Hepatocyte (in vitro differentiated cells): ENCODE results near the gene ZNF595. TPM values are rescaled to one million over a fixed set of nuclear protein-coding genes. Genes with fewer than 3 reads are reported as not detected.
"Not testable (repeated sequence)": the region's sequence is repeated elsewhere in the genome, so short reads cannot be mapped to it uniquely, and the experiment has no call there.

Experiments
- DNase-seq: peaks from one replicate; pipeline ENCODE4 v3.0.0-alpha.2; 2016; ENCODE audit warnings: low spot score
- H2AFZ ChIP-seq: fragments of 200-600 bp; sonication (generic); 2 replicates; pipeline ENCODE4 v1.6.0; 2016; ENCODE audit warnings: antibody characterized with exemption, mild to moderate bottlenecking
- H3K27ac ChIP-seq: fragments of 200-600 bp; sonication (generic); 2 replicates; pipeline ENCODE4 v1.5.1; 2016; ENCODE audit warnings: mild to moderate bottlenecking
- H3K27me3 ChIP-seq: fragments of 200-600 bp; sonication (generic); 2 replicates; pipeline ENCODE4 v1.6.1; 2016
- H3K36me3 ChIP-seq: fragments of 200-600 bp; sonication (generic); replicated peaks from 2 replicates; pipeline ENCODE4 v1.5.1; 2016; ENCODE audit warnings: low read depth; ENCODE audit not compliant: insufficient read depth
- H3K4me1 ChIP-seq: fragments of 200-600 bp; sonication (generic); 2 replicates; pipeline ENCODE4 v1.5.1; 2016; ENCODE audit warnings: mild to moderate bottlenecking, moderate library complexity; ENCODE audit not compliant: insufficient read depth
- H3K4me2 ChIP-seq: fragments of 200-600 bp; sonication (generic); 2 replicates; pipeline ENCODE4 v1.6.0; 2016
- H3K4me3 ChIP-seq: fragments of 200-600 bp; sonication (generic); 2 replicates; pipeline ENCODE4 v1.5.1; 2016; ENCODE audit warnings: mild to moderate bottlenecking
- H3K79me2 ChIP-seq: fragments of 200-600 bp; sonication (generic); 2 replicates; pipeline ENCODE4 v1.6.0; 2017; ENCODE audit warnings: mild to moderate bottlenecking
- H3K9me2 ChIP-seq: fragments of 200-600 bp; sonication (generic); replicated peaks from 2 replicates; pipeline ENCODE4 v1.6.0; 2017; ENCODE audit warnings: mild to moderate bottlenecking; ENCODE audit not compliant: insufficient read depth
- H3K9me3 ChIP-seq: fragments of 200-600 bp; sonication (generic); 2 replicates; pipeline ENCODE4 v1.5.1; 2016; ENCODE audit warnings: low read depth, mild to moderate bottlenecking
- H4K20me1 ChIP-seq: fragments of 200-600 bp; sonication (generic); 2 replicates; pipeline ENCODE4 v1.6.0; 2016; ENCODE audit warnings: mild to moderate bottlenecking; ENCODE audit not compliant: insufficient read depth, poor library complexity, severe bottlenecking
- WGBS: methylation state at CpG from one replicate; pipeline ENCODE4 v1.1.6; 2016; ENCODE audit warnings: low lambda C conversion rate; ENCODE audit errors: missing lambda C conversion rate; 5-methylcytosine and 5-hydroxymethylcytosine counted together
- polyA plus RNA-seq: library from polyadenylated mRNA; unstranded; fragments of >200 nt; fragmentation: Nextera tagmentation; extraction: Ambion mirVana; gene quantifications from 2 replicates; pipeline ENCODE4 v1.2.1, GENCODE V29; 2016
- total RNA-seq: library from RNA; depleted of rRNA; stranded (reverse); fragments of >200 nt; gene quantifications from 2 replicates; pipeline ENCODE4 v1.2.3, GENCODE V29; 2014

ZNF595 gene
- total and polyA plus RNA-seq, 2 experiments from 2014 or later, result 4.2 to 11.3 TPM

DNA sequence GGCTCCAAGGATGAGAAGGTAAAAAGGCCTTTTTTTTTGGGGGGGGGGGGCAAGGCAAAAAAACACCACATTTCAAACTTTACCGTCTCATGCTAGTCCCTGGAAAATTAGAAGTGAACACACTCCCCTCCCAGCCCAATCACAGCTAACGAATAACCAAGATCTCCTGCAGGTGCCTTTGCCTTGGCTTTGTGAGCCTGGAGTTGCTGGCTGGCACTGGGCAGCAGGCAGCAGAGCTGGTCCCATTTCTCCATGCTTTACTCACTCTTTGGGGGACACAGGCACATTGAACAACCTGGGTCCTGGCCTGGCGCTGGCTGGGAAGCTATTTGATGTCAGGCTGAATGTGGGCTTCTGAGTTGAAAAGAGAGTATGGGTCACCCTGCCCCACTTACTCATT is 25.6 kb upstream of the ZNF595 start:
- not testable (repeated sequence) for H3K4me1 ChIP-seq, H3K4me3 ChIP-seq, H3K27ac ChIP-seq, H3K4me2 ChIP-seq, H3K9me2 ChIP-seq, H3K79me2 ChIP-seq, DNase-seq, H2AFZ ChIP-seq, H3K27me3 ChIP-seq, H3K36me3 ChIP-seq, H3K9me3 ChIP-seq, H4K20me1 ChIP-seq
- WGBS, result 50% methylated on average over 3 of the region's 3 CpGs

DNA sequence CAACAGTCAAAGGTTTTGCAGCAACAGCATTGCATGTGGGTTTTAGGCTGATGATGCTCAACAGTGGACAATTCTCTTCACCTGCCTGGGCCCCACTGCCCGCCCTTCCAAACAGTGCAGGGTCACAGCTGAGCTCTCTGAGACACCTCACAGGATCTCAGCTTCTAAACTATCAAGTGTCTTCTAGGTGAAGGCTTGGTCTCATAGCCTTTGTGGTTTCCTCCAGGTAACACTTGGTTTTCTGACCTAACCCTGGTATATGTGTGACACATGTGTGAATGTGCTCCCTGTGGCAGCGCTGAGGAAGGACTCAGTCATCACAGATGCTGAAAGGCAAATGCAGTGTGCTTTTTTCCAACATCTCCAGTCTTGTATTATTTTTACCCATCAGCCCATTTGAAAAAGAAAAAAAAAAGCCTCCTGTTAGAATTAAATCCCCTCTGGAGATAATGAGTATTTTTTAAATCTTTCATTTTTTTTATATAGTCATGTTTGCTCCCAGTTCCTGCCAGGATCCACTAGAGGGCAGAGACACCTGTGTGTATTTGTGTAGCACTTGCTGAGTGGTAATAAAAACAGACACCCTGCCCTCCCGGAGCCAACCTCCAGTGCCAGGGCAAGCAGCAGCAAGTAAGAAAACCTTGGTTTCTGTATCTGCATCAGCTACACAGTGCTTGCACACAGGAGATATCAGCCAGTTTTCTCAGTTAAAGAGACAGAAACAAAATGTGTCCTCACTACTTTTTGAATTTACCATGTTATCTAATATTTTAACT is 24.2 kb upstream of the ZNF595 start:
- not testable (repeated sequence) for H2AFZ ChIP-seq, H3K4me3 ChIP-seq, H3K36me3 ChIP-seq, H3K79me2 ChIP-seq, H3K9me2 ChIP-seq, H3K27me3 ChIP-seq, DNase-seq, H3K9me3 ChIP-seq, H3K4me2 ChIP-seq, H4K20me1 ChIP-seq, H3K4me1 ChIP-seq, H3K27ac ChIP-seq
- WGBS, result 85% methylated on average over 1 of the region's 3 CpGs

DNA sequence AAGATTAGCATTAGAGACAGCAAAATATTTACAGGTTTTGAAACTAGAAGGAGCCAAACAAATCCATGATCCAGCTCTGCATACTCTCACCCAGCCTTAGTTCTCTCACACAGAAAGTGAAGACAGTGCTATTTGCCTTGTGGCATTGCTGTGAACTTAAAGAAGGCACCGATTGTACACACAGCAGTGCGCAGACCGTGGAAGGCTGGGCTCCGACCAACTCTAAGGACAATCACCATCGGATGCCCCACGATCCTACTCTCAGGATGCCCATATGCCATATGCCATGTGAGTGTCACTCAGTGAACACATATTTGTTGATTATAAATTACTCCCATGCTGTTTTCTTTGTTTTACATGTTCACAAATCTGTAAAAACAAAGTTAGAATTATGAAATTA is 19.8 kb upstream of the ZNF595 start:
- no CpG with 5 or more reads among the region's 6 CpGs for WGBS
- DNase-seq, H3K79me2 ChIP-seq, H3K27ac ChIP-seq, H3K36me3 ChIP-seq, H3K4me3 ChIP-seq, H3K9me2 ChIP-seq, H3K4me2 ChIP-seq, H3K4me1 ChIP-seq, H3K27me3 ChIP-seq, H2AFZ ChIP-seq, H4K20me1 ChIP-seq, H3K9me3 ChIP-seq: not testable (repeated sequence)

DNA sequence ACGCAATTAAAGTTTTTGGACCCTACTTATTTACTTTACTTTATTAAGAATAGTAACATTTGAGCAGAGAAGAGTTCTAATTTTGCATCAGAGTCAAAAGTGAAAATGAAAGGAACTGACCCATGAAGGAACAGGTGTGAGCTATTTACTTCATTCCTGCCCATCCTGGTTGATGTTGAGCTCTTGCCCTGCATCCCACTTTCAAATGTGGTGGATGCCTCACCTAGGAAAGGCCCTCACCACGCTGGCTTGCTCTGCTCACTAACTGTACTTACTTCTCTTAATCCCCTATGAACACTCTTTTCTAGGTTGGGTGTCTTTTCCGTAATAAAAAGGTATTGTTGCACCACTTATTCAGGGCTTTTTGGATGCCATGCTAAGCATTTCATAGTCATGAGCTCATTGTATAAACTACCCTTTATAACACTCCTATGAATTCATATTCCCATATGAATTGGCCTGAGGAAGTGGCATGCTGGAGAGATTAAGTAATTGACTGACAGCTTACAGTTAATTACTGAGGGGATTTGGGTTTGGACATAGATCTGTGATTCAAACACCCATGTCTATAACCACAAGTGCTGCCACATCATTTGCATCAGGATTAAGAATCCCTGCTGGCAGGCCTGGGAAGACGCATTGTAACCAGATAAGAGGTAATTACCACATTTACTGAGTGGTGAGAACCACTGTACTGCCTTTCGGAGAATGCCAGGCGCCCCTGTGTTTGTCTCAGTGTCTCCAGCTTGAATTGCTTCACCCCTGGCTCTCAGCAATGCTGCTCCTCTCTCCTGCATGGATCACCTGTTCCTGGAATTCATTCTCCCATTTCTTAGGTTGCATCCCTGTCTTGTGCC is 16.3 kb upstream of the ZNF595 start:
- not testable (repeated sequence) for H3K36me3 ChIP-seq
- 51% methylated on average over 6 of the region's 6 CpGs for WGBS

DNA sequence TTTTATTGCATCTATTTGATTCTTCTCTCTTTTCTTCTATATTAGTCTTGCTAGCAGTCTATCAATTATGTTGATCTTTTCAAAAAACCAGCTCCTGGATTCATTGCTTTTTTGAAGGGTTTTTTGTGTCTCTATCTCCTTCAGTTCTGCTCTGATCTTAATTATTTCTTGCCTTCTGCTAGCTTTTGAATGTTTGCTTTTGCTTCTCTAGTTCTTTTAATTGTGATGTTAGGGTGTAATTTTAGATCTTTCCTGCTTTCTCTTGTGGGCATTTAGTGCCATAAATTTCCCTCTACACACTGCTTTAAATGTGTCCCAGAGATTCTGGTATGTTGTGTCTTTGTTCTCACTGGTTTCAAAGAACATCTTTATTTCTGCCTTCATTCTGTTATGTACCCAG is 14.9 kb upstream of the ZNF595 start:
- not testable (repeated sequence) for H3K27ac ChIP-seq, DNase-seq, H3K27me3 ChIP-seq, H2AFZ ChIP-seq, H3K36me3 ChIP-seq, H4K20me1 ChIP-seq, H3K4me2 ChIP-seq, H3K9me2 ChIP-seq, H3K9me3 ChIP-seq, H3K79me2 ChIP-seq, H3K4me3 ChIP-seq, H3K4me1 ChIP-seq

More for the DNA sequence above, 16.3 kb upstream of the ZNF595 start:
- not testable (repeated sequence) for H2AFZ ChIP-seq, H3K4me3 ChIP-seq, H3K9me2 ChIP-seq, H3K4me2 ChIP-seq, DNase-seq, H3K4me1 ChIP-seq, H3K27me3 ChIP-seq, H4K20me1 ChIP-seq, H3K79me2 ChIP-seq, H3K27ac ChIP-seq, H3K9me3 ChIP-seq

DNA sequence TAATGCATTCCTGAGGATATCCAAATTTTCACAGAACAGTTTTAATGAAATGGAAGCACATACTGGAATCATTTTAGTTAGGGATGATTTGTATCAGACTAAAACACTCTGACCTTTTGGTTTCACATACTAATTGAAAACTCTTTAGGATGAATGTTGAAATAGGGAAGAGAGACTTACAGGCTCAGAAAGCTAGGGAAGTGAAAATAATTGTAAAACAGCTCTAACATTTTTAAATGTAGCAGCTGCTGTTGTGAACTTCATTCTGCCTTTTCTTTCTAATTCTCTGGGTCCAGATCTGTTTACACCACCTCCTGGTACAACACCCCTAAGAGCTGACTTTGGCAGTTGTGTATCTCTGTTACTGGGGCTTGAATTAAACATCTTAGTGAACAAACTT is 9.7 kb upstream of the ZNF595 start:
- H3K9me2 ChIP-seq, H3K4me1 ChIP-seq, H3K27me3 ChIP-seq, H4K20me1 ChIP-seq, H3K27ac ChIP-seq, DNase-seq, H3K4me3 ChIP-seq, H2AFZ ChIP-seq, H3K79me2 ChIP-seq, H3K4me2 ChIP-seq, H3K36me3 ChIP-seq, H3K9me3 ChIP-seq: not testable (repeated sequence)

DNA sequence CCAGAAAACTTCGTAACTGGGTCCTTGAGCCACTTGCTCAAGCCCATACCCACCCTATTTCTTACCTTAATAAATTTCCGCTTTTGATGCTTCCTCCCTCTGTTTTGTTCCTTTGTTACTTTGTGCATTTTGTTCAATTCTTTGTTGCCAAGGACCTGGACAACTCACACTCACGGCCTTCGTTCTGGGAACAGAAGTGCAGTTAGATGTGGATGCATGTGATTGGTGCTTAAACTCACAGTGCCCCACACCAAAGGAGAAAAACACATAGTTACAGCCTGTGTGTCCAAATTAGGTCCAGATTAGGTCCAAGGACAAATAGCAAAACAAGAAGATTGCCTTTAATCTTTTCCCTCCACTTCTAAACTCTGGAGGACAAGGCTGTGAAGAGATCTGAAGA is 1.9 kb upstream of the ZNF595 start:
- H3K27me3 ChIP-seq, H3K4me3 ChIP-seq, H3K4me2 ChIP-seq, H2AFZ ChIP-seq, H3K9me2 ChIP-seq, H3K4me1 ChIP-seq, H3K79me2 ChIP-seq, H4K20me1 ChIP-seq, H3K9me3 ChIP-seq, H3K27ac ChIP-seq, DNase-seq, H3K36me3 ChIP-seq: not testable (repeated sequence)
- WGBS, result 77% methylated on average over 4 of the region's 4 CpGs

DNA sequence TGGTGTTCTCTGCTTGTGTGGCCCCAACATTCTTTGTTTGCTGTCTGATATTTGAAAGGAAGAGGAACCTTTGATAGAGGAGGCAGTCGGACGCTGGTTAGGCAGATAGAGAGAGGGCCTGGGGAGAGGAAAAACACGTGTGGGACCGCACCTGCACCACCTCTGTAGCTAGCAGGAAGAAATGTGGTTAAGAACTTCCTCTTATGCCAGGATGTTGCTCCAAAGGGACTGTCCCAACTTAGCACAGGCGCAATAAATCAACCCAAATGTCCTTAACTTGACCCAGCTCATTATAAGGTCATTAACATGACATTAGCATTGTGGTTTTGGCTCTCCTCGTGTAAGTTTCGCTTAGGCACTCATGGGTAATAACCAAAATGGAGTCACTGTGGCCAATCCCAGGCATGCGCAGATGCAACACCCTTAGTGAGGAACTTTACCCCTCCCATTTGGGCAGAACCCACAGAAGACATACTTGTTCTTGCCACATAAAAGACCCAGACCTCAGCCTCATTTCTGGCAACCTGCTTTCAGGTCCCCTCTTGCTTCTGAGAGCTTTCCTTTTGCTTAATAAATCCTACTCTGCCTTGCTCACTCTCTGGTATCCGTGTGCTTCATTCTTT is 1.4 kb upstream of the ZNF595 start:
- not testable (repeated sequence) for H3K9me3 ChIP-seq, H3K4me2 ChIP-seq, H3K27ac ChIP-seq, H2AFZ ChIP-seq, H3K36me3 ChIP-seq, H3K79me2 ChIP-seq, H3K4me3 ChIP-seq, H3K9me2 ChIP-seq, DNase-seq, H4K20me1 ChIP-seq, H3K4me1 ChIP-seq, H3K27me3 ChIP-seq
- 83% methylated on average over 5 of the region's 9 CpGs for WGBS

DNA sequence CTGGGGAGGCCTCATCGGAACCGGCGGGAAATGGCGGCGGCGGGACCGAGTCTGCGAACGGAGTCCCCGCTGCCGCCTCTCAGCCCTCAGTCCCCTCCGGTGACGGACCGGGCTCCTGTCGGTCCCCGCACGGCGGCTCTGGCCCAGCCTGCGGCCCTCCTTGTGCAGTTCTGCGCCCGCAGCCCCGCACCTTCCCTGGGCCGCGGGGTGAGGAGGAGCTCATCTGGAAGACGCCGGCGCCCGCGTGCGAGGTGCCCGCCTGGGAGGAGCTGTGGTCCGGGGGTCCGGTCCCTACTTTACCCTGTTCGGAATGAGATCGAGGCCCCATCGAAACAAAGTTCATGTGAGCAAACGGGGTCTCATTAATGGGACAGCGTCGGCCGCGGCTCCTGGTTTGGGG is 400 bp downstream of the ZNF595 start:
- H4K20me1 ChIP-seq, H3K4me2 ChIP-seq, DNase-seq, H3K27me3 ChIP-seq, H3K4me3 ChIP-seq, H3K36me3 ChIP-seq, H2AFZ ChIP-seq, H3K9me3 ChIP-seq, H3K4me1 ChIP-seq, H3K9me2 ChIP-seq, H3K79me2 ChIP-seq: not testable (repeated sequence)
- WGBS, result 100% methylated on average over 6 of the region's 41 CpGs
- H3K27ac ChIP-seq, result peak overlapping the region; percentile 72
